NCI-H510A (cell line): ENCODE data around the gene DCK.
"Not testable (repeated sequence)": the region's sequence is repeated elsewhere in the genome, so short reads cannot be mapped to it uniquely, and the experiment has no call there.

Experiments
- DNase-seq: peaks from one replicate; lab custom pipeline; 2025; lab: John Stamatoyannopoulos, UW

Gene DCK

GRCh38 chr4:70993181-70994068 is at the start of gene DCK:
Gene DCK (plus strand): TSS chr4:70993649. CDS start chr4:70993836, 187 bp downstream.
- DNase-seq: peak; percentile 94

GRCh38 chr4:70945046-70945445 is 48.4 kb upstream of the DCK start:
- DNase-seq: no peak

GRCh38 chr4:70945452-70946055 is 47.9 kb upstream of the DCK start:
- no peak for DNase-seq

GRCh38 chr4:70946939-70947338 is 46.5 kb upstream of the DCK start:
- DNase-seq: no peak

- DNase-seq: no peak
Measured at GRCh38 chr4:70948665-70949260, 44.7 kb upstream of the DCK start.

- no peak for DNase-seq
Measured at GRCh38 chr4:70954032-70954431, 39.4 kb upstream of the DCK start.

GRCh38 chr4:70956549-70957210 is 36.8 kb upstream of the DCK start:
- DNase-seq: no peak

- DNase-seq: no peak
Measured at GRCh38 chr4:70958681-70959080, 34.8 kb upstream of the DCK start.

- no peak for DNase-seq
Measured at GRCh38 chr4:70969076-70969475, 24.4 kb upstream of the DCK start.

GRCh38 chr4:70976252-70976651 is 17.2 kb upstream of the DCK start:
- DNase-seq: no peak

- DNase-seq: no peak
Measured at GRCh38 chr4:70979445-70980008, 13.9 kb upstream of the DCK start.

- no peak for DNase-seq
Measured at GRCh38 chr4:70980196-70980595, 13.3 kb upstream of the DCK start.

- DNase-seq: no peak
Measured at GRCh38 chr4:70984106-70984505, 9.3 kb upstream of the DCK start.

GRCh38 chr4:70984589-70984988 is 8.9 kb upstream of the DCK start:
- no peak for DNase-seq

- DNase-seq: no peak
Measured at GRCh38 chr4:70991596-70991995, 1.9 kb upstream of the DCK start.

GRCh38 chr4:70992391-70992881 is 1.0 kb upstream of the DCK start:
- DNase-seq: peak; percentile 75

GRCh38 chr4:70994069-70994366 is 569 bp downstream of the DCK start:
- peak; percentile 22 for DNase-seq

- no peak for DNase-seq
Measured at GRCh38 chr4:70994387-70995099, 1.1 kb downstream of the DCK start.

- no peak for DNase-seq
Measured at GRCh38 chr4:70996018-70996360, 2.5 kb downstream of the DCK start.

GRCh38 chr4:70997036-70997435 is 3.6 kb downstream of the DCK start:
- no peak for DNase-seq

- no peak for DNase-seq
Measured at GRCh38 chr4:70997546-70997945, 4.1 kb downstream of the DCK start.

GRCh38 chr4:70999639-71000038 is 6.2 kb downstream of the DCK start:
- not testable (repeated sequence) for DNase-seq
